ENCODE results near the gene RAET1L. TPM values are rescaled to one million over a fixed set of nuclear protein-coding genes. Genes with fewer than 3 reads are reported as not detected.

Gene RAET1L
- total and polyA plus RNA-seq, 2 donors (not counting 3 experiments of a cell fraction or from before 2014, with no cell fraction given): not detected

DNA sequence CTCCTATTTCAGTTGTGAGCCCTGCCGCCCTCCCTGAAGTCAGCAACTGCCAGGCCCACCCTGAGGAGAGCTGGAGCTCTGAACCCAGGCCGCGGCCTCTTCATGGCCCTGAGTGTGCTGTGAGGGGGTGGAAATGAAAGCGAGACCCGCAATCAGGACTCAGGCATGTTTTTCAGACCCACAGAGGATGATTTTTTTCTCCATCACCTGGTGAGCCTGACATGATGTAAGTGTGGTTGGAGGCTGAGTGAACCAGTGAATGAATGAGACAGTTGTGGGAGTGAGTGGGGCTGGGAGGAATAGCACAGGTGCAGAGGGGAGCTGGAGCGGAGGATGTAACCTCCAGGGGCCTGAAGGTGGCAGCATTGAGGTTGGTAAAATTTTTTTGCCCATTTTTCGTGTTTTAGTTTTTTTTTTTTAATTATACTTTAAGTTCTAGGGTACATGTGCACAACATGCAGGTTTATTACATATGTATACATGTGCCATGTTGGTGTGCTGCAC, 18.3 kb downstream of the RAET1L start:
- Histone ChIP-seq H3K9me3 (replicated peaks; ENCODE audit: control insufficient read depth, insufficient read depth, low read length) (no peaks in the 10 kb centered on the region), H3K27ac (ENCODE audit: insufficient read depth, low read depth, low read length) (no peak overlapping the region), H3K4me1 (ENCODE audit: control insufficient read depth, extremely low read depth, insufficient read depth, low read length) (peaks cover 2% of the 10 kb centered on the region), H2AFZ (ENCODE audit: low read depth, low read length) (no peak overlapping the region), H3K9me1 (replicated peaks; ENCODE audit: control insufficient read depth, extremely low read depth, insufficient read depth, low read length) (no peaks in the 10 kb centered on the region), H4K20me1 (replicated peaks; ENCODE audit: control insufficient read depth, extremely low read depth, insufficient read depth, low read length) (no peaks in the 10 kb centered on the region), H3K27me3 (ENCODE audit: control insufficient read depth in 2 of 2, insufficient read depth in 2 of 2, low read length in 2 of 2) (peaks cover 13 to 24% of the 10 kb centered on the region in 2 experiments), H3K79me2 (ENCODE audit: control insufficient read depth, insufficient read depth, low read length) (no peaks in the 10 kb centered on the region), H3K9ac (replicated peaks; ENCODE audit: extremely low read depth, insufficient read depth, low read length) (no peak overlapping the region), H3K36me3 (ENCODE audit: control insufficient read depth in 2 of 2, extremely low read depth in 1 of 2, insufficient read depth in 2 of 2, low read length in 2 of 2) (no peaks in the 10 kb centered on the region), H3K4me3 (replicated peaks in 1 of 3; ENCODE audit: insufficient read depth in 1 of 3, low read depth in 1 of 3, low read length in 3 of 3) (no peak overlapping the region), H3K4me2 (ENCODE audit: insufficient read depth, low read length) (no peak overlapping the region)
- DNase-seq (ENCODE audit: low read depth, low spot score) (no peak), FAIRE-seq (peak; percentile 35)
- ChIA-PET POLR2A (no interaction called here), CTCF (interaction anchor here (0.8 to 1.9 kb wide), 7 partner anchors 9 to 328 kb away, joined by 3 to 20 read pairs (median 3); no protein-coding TSS in a partner anchor)
- intact Hi-C loops (cut with micrococcal nuclease): no loop called here
- dilution Hi-C loops (cut with MboI; ENCODE audit: extremely low pct_ligation_motif_present, low sequenced_read_pairs): no loop called here
- TF ChIP-seq FOS (IDR thresholded peaks at IDR 0.05; ENCODE audit: borderline replicate concordance, insufficient read depth, low read length): no peak
- no peak for TF ChIP-seq JUN (IDR thresholded peaks at IDR 0.05; ENCODE audit: borderline replicate concordance, insufficient read depth, insufficient read length, low read depth)
- TF ChIP-seq POLR2A (IDR thresholded peaks at IDR 0.05; ENCODE audit: low read depth, low read length): no peak
- no peak for TF ChIP-seq MYC (IDR thresholded peaks at IDR 0.05; ENCODE audit: low read depth, low read length)
- TF ChIP-seq POLR2AphosphoS5 (IDR thresholded peaks at IDR 0.05; ENCODE audit: insufficient read depth, low read depth, low read length): no peak
- TF ChIP-seq EZH2 (IDR thresholded peaks at IDR 0.05; ENCODE audit: borderline replicate concordance, low read depth, low read length, severe bottlenecking): no peak
- TF ChIP-seq CTCF (IDR thresholded peaks at IDR 0.05; ENCODE audit: extremely low read depth in 1 of 2, insufficient read depth in 1 of 2, low read depth in 1 of 2, low read length in 2 of 2): peak; percentile 29 to 48
- TF ChIP-seq GATA2 (IDR thresholded peaks at IDR 0.05; ENCODE audit: insufficient read depth, insufficient read length, low read depth, low read length): no peak
- TF ChIP-seq MAX (IDR thresholded peaks at IDR 0.05; ENCODE audit: insufficient read depth, insufficient read length): no peak
- BruUV-seq (replicated peaks): no TSS peak
